Adrenal gland (tissue), 12 donors: Measurements from ENCODE around the gene EPB41L4B. TPM values are rescaled to one million over a fixed set of nuclear protein-coding genes. Genes with fewer than 3 reads are reported as not detected.

ENCODE experiments used
- DNase-seq, 7 donors: peaks; one replicate each; pipeline ENCODE4 v3.0.0-alpha.2; 2019 to 2020
- H3K27ac ChIP-seq, 5 donors: fragments of 200-600 bp; sonication (generic) in 4 of 5; 1 replicate in 3 of 5; 2 replicates in 2 of 5; pipeline versions ENCODE4 v1.5.1 to v1.8.0; 2016 to 2020; ENCODE audit warnings: mild to moderate bottlenecking in 1 of 5
- H3K27me3 ChIP-seq: fragments of 200-600 bp; 2 replicates; pipeline ENCODE4 v1.8.0; 2021
- H3K36me3 ChIP-seq, 2 donors: fragments of 200-600 bp; replicated peaks in 1 of 2; 1 replicate in 1 of 2; 2 replicates in 1 of 2; pipeline versions ENCODE4 v1.5.1 to v1.8.0; 2018 to 2022
- H3K4me1 ChIP-seq, 2 donors: fragments of 200-600 bp; replicated peaks in 1 of 2; 1 replicate in 1 of 2; 2 replicates in 1 of 2; pipeline versions ENCODE4 v1.5.1 to v1.8.0; 2018 to 2021
- H3K4me3 ChIP-seq, 4 donors: fragments of 200-600 bp; sonication (generic) in 3 of 4; one replicate each; pipeline ENCODE4 v1.5.1; 2016 to 2018
- H3K9me3 ChIP-seq, 3 donors: fragments of 200-600 bp; sonication (generic) in 1 of 3; replicated peaks in 1 of 3; 1 replicate in 2 of 3; 2 replicates in 1 of 3; pipeline versions ENCODE4 v1.5.1 to v1.8.0; 2016 to 2021
- CTCF ChIP-seq, 6 experiments: fragments of 450-650 bp in 4 of 6; fragments of 200-600 bp in 2 of 6; sonication (generic) in 1 of 6; IDR thresholded peaks; 1 replicate in 5 of 6; 2 replicates in 1 of 6; pipeline versions ENCODE4 v1.5.1 to v1.8.0; 2016 to 2021; ENCODE audit warnings: antibody characterized with exemption in 6 of 6, mild to moderate bottlenecking in 2 of 6, moderate library complexity in 1 of 6
- POLR2A ChIP-seq, 2 donors: fragments of 450-650 bp; IDR thresholded peaks; one replicate each; pipeline ENCODE4 v1.6.1; 2017; ENCODE audit warnings: antibody characterized with exemption in 2 of 2, mild to moderate bottlenecking in 2 of 2, moderate library complexity in 1 of 2
- WGBS, 4 donors: extraction: QIAGEN DNeasy Blood & Tissue Kit in 2 of 4; methylation state at CpG; one replicate each; pipeline versions ENCODE4 v1.1.5 to v1.1.7; 2013 to 2017; 5-methylcytosine and 5-hydroxymethylcytosine counted together
- intact Hi-C, 2 donors: fragments of 100-400 bp; cut with DNase I; formaldehyde crosslinking; loops; one replicate each; pipeline versions ENCODE4 v1.14.1 to v1.15.0; 2022 to 2023
- polyA plus RNA-seq, 3 donors: library from polyadenylated mRNA; stranded (reverse); fragments of 200-250 nt in 2 of 3; fragments of 350-450 nt in 1 of 3; fragmentation: Illumina TruSeq in 1 of 3; extraction: RNeasy Lipid Tissue Mini Kit (QIAGEN cat#74804) in 1 of 3; gene quantifications; one replicate each; pipeline ENCODE4 v1.2.3, GENCODE V29; 2013 to 2014
- total RNA-seq, 9 donors: library from RNA; depleted of rRNA in 4 of 9; stranded (reverse); fragments of >200 nt in 4 of 9; fragments of 120-200 nt in 1 of 9; fragmentation: NEBNext Ultra II Directional in 1 of 9; extraction: Animal tissue kit (Norgen Biotek cat#: 25700) in 1 of 9; gene quantifications; one replicate each; pipeline versions ENCODE4 v1.1.0 to v1.2.4, GENCODE V29; 2013 to 2023
- donor health status: healthy with polysubstance abuse.
- donor health status: Bipolar disorder and iron deficiency.
- donor health status: DM: yes; HTN: yes; CAD: no.
- donor health status: DM: no; HTN: no; CAD: no.
- donor health status: DM: no; HTN: no; CAD: no.
- donor health status: DM: yes; HTN: yes; CAD: no.

The EPB41L4B gene
- total and polyA plus RNA-seq, 12 donors = 7.4 to 37.2 (median 18.7) TPM

GRCh38 chr9:109313351-109313750 lies 7.5 kb downstream of the EPB41L4B start:
- 73 to 84% (median 79%) methylated on average over 3 to 4 of the region's 4 CpGs for WGBS, 4 donors
- Histone ChIP-seq H3K4me3 (no peak overlapping the region), H3K27me3 (no peaks in the 10 kb centered on the region), H3K9me3 (no peaks in the 10 kb centered on the region), H3K4me1 (peaks cover 0 to 26% of the 10 kb centered on the region in 2 donors), H3K27ac (no peak overlapping the region), H3K36me3 (no peaks in the 10 kb centered on the region)
- TF ChIP-seq POLR2A (IDR thresholded peaks at IDR 0.05) = no peak
- no peak for TF ChIP-seq CTCF (IDR thresholded peaks at IDR 0.05)
- intact Hi-C loops = loop anchor here in 1 of 2 donors (10.0 kb wide), 1 partner anchor 69 kb away; no protein-coding TSS in a partner anchor
- DNase-seq = no peak

- intact Hi-C loops = loop anchor here in 1 of 2 donors (10.0 kb wide), 1 partner anchor 68 kb away; no protein-coding TSS in a partner anchor
These were observed 8.1 kb downstream of the EPB41L4B start for GRCh38 chr9:109312783-109313182.

GRCh38 chr9:109311731-109312130 lies 9.1 kb downstream of the EPB41L4B start:
- intact Hi-C loops = loop anchor here in 1 of 2 donors (10.0 kb wide), 1 partner anchor 67 kb away; no protein-coding TSS in a partner anchor
- Histone ChIP-seq H3K4me1 (peaks cover 0 to 18% of the 10 kb centered on the region in 2 donors), H3K4me3 (no peak overlapping the region), H3K36me3 (no peaks in the 10 kb centered on the region), H3K27ac (no peak overlapping the region), H3K27me3 (no peaks in the 10 kb centered on the region), H3K9me3 (no peaks in the 10 kb centered on the region)
- WGBS, 4 donors = 76 to 85% (median 79%) methylated on average over 7 of the region's 7 CpGs
- no peak for DNase-seq
- TF ChIP-seq CTCF (IDR thresholded peaks at IDR 0.05) (no peak), POLR2A (IDR thresholded peaks at IDR 0.05) (no peak)

More at GRCh38 chr9:109312783-109313182, 8.1 kb downstream of the EPB41L4B start:
- Histone ChIP-seq H3K27me3 (no peaks in the 10 kb centered on the region), H3K4me1 (peaks cover 0 to 26% of the 10 kb centered on the region in 2 donors), H3K27ac (peak overlapping the region in 1 of 5 donors; percentile 38), H3K36me3 (no peaks in the 10 kb centered on the region), H3K9me3 (no peaks in the 10 kb centered on the region), H3K4me3 (no peak overlapping the region)
- 81 to 83% (median 81%) methylated on average over 6 to 7 of the region's 7 CpGs for WGBS, 4 donors
- no peak for DNase-seq
- TF ChIP-seq CTCF (IDR thresholded peaks at IDR 0.05) (no peak), POLR2A (IDR thresholded peaks at IDR 0.05) (no peak)

GRCh38 chr9:109311286-109311685 lies 9.6 kb downstream of the EPB41L4B start:
- DNase-seq = no peak
- Histone ChIP-seq H3K4me1 (peaks cover 0 to 14% of the 10 kb centered on the region in 2 donors), H3K27ac (no peak overlapping the region), H3K9me3 (no peaks in the 10 kb centered on the region), H3K36me3 (no peaks in the 10 kb centered on the region), H3K27me3 (no peaks in the 10 kb centered on the region), H3K4me3 (no peak overlapping the region)
- intact Hi-C loops = loop anchor here in 1 of 2 donors (10.0 kb wide), 1 partner anchor 66 kb away; no protein-coding TSS in a partner anchor
- no peak for TF ChIP-seq POLR2A (IDR thresholded peaks at IDR 0.05)
- TF ChIP-seq CTCF (IDR thresholded peaks at IDR 0.05) = no peak
- WGBS, 4 donors = 77 to 98% (median 85%) methylated on average over 5 of the region's 5 CpGs
